Fibroblast of mammary gland (primary cell): Measurements from ENCODE around the gene PSMD1.
A peak's percentile ranks its signal among the peaks of the same experiment; 100 is the strongest.
"Not testable (repeated sequence)": the region's sequence is repeated elsewhere in the genome, so short reads cannot be mapped to it uniquely, and the experiment has no call there.

ENCODE experiments used
- DNase-seq: peaks from one replicate; pipeline ENCODE4 v3.0.0-alpha.2; 2010; ENCODE audit warnings: low read depth
- H3K4me3 ChIP-seq: 2 replicates; pipeline ENCODE4 v1.5.1; 2011; ENCODE audit warnings: low read depth, mild to moderate bottlenecking, low read length, moderate library complexity; ENCODE audit not compliant: control insufficient read depth
- TF ChIP-seq, protein P1 (sequence below): conservative IDR thresholded peaks from 2 replicates; pipeline ENCODE4 v1.5.1; 2011; ENCODE audit warnings: low read depth, low read length, inconsistent platforms; ENCODE audit not compliant: control insufficient read depth, insufficient read depth

The PSMD1 gene

DNA sequence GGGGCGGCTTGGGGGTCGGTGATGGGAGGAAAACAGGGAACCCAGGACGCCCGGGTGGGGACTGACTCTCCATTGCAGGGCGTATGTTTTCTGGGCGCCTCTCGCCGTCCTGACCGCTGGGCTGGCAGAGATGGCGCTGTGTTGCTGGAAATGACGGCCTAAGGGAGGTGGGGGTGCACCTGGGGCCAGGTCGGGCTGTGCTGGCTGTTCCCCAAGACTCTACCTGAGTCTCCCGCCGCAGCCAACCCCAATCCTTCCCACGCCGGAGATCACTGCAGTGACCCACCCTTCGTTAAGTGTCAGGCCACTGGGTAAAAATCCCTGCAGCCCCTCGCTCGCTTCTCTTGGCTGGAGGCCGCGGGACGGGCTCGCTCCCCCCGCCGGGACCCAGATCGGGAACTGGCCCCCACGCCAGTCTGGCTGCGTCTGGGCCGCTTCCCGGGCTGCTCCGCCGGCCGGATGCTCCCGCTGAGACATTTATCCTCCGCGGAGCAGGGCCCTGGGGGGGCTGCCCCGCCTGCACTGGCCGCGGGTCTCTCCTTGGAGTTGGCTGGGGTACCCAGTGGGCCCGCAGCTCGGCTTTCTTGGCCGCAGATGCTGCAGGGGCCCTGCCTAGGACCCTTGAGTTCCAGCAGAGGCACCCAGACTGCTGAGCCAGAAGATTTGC is 134.0 kb downstream of the PSMD1 start:
- peak; percentile 61 for DNase-seq
- H3K4me3 ChIP-seq: peak overlapping the region; percentile 12
- TF ChIP-seq, protein P1, sequence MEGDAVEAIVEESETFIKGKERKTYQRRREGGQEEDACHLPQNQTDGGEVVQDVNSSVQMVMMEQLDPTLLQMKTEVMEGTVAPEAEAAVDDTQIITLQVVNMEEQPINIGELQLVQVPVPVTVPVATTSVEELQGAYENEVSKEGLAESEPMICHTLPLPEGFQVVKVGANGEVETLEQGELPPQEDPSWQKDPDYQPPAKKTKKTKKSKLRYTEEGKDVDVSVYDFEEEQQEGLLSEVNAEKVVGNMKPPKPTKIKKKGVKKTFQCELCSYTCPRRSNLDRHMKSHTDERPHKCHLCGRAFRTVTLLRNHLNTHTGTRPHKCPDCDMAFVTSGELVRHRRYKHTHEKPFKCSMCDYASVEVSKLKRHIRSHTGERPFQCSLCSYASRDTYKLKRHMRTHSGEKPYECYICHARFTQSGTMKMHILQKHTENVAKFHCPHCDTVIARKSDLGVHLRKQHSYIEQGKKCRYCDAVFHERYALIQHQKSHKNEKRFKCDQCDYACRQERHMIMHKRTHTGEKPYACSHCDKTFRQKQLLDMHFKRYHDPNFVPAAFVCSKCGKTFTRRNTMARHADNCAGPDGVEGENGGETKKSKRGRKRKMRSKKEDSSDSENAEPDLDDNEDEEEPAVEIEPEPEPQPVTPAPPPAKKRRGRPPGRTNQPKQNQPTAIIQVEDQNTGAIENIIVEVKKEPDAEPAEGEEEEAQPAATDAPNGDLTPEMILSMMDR: no peak

DNA sequence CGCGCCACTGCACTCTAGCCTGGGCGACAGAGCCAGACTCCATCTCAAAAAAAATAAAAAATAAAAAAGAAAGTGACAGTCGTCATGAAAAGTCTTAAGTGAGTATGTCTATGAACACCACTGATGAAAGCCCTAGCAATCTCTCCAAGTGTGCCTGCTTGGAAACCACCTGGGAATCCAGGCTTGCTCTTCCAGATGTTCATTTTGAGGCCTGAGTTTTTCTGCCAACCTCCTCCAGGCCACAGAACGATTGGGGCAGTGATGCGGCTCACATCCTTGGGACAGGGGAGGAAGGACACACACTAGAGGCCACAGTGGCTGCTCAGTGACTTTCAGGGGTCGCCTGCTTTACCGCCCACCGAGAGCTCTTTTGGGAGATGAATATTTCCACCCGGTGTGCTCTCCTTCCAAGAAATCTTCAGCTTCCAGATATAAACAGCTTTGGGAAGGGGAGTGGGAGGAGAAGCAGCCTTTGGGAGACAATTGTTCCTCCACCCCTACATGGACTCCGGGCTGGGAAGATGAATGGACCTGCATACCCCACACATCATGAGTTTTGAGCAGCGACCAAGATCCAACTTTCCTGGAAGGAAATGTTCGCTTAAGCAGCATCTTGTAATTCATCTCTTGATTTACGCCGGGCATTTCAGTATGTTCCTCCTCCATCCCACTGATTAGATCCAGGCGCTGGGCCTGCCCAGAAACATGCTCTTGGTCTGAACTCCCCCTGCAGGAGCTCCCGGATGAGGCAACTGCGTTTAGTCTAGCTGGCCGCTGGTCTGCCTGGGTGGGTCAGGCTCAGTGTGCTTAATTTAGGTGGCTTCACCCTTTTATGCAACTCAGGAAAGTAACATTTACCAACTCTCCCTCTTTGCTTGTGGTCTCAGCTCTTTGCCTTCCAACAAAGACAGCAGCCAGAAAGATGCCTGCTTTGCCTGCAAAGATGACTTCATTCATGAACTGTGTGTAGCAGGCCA is 135.5 kb downstream of the PSMD1 start:
- DNase-seq: peak; percentile 91
- TF ChIP-seq, protein P1: peak; percentile 93
- no peak overlapping the region for H3K4me3 ChIP-seq

DNA sequence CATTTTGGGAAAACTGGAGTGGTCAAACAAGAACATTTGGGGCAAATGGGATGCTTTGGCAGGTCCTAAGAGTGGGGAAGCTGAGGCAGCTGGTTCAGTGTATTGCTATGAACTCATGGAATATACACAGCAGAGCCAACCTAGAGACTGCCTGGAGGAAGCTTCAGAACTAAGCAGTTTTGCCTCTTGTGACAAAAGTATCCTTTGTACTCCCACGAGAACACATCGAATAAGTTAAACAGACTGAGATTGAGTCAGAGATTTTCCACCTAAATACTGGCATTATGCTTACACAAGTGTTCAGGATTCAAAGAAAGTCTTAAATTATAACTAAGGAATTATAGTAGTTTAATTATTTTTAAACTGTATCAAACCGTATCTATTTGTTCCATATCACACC is 136.5 kb downstream of the PSMD1 start:
- no peak overlapping the region for H3K4me3 ChIP-seq
- TF ChIP-seq, protein P1: no peak
- no peak for DNase-seq

DNA sequence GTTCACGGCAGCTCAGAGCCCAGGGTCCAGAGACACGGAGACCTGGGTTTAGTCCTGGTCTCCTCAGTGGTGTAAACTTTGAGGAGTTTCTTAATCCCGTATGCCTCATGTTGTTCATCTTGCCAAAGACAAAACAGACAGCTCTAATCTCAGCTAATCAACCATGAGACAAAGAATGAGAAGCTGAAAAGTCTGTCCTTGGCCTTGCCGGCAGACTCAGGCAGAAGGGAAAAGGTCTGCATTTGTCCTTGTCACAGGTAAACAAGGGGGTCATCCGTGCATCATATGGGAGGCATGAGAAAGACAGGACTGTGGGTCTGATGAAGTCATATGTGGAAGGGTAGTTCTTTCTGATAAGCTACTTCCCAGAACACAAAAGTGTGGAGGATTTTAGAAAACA is 139.9 kb downstream of the PSMD1 start:
- TF ChIP-seq, protein P1: no peak
- DNase-seq: no peak
- H3K4me3 ChIP-seq: no peak overlapping the region

DNA sequence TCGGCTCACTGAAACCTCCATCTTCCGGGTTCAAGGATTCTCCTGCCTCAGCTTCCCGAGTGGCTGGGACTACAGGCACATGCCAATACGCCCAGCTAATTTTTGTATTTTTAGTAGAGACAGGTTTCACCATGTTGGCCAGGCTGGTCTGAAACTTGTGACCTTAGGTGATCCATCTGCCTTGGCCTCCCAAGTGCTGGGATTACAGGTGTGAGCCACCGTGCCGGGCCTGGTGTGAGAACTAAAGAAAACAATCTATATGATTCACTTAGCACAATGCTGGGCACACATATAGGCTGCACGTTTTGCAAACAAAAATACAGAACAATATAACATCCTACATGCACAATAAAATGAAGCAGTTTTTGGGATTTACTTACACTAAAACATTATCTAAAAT is 140.5 kb downstream of the PSMD1 start:
- not testable (repeated sequence) for DNase-seq, H3K4me3 ChIP-seq

DNA sequence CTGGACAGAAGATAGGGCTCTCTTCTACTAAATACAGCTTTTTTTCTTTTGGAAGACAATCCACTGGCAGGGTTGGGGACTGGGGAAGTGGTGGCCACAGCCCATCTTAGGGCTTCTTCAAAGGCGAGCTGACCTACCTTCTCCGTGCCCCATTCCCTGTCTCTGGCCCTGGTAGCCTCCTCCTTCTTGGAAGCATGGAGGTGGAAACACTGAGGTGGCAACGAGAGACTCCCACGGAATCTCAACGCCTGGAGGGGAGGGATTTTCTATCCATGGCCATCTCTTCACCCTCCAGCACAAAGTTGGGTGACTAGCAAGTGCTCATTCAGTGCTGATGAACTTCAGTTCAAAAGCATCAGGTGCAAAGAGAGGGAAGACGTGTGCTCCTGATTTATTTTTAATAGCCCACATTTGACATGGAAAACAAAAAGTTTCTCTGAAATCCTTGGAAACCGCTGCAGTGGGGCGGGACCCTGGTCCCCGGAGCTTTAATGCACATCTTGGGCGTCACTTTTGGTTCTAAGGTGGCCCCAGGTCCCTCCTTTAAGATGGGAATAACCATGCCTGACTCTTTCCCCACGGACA is 141.1 kb downstream of the PSMD1 start:
- TF ChIP-seq, protein P1: no peak
- DNase-seq: no peak
- peak overlapping the region; percentile 97 for H3K4me3 ChIP-seq
